Spleen (tissue), 11 donors: Measurements from ENCODE around the gene ZMYM2. TPM values are rescaled to one million over a fixed set of nuclear protein-coding genes. Genes with fewer than 3 reads are reported as not detected.
"Not testable (repeated sequence)": the region's sequence is repeated elsewhere in the genome, so short reads cannot be mapped to it uniquely, and the experiment has no call there.

ENCODE experiments used
- DNase-seq: peaks from one replicate; pipeline ENCODE4 v3.0.0-alpha.2; 2020
- H3K27ac ChIP-seq, 8 donors: fragments of 200-600 bp; sonication (generic) in 7 of 8; 1 replicate in 4 of 8; 2 replicates in 4 of 8; pipeline versions ENCODE4 v1.5.0 to v1.8.0; 2016 to 2021; ENCODE audit warnings: inconsistent platforms in 4 of 8, mild to moderate bottlenecking in 4 of 8, moderate library complexity in 1 of 8
- H3K27me3 ChIP-seq, 7 donors: fragments of 200-600 bp; sonication (generic) in 6 of 7; replicated peaks in 1 of 7; 1 replicate in 4 of 7; 2 replicates in 3 of 7; pipeline versions ENCODE4 v1.5.0 to v1.8.0; 2016 to 2021; ENCODE audit warnings: inconsistent platforms in 3 of 7, mild to moderate bottlenecking in 1 of 7
- H3K36me3 ChIP-seq, 6 donors: fragments of 200-600 bp; sonication (generic) in 5 of 6; 1 replicate in 4 of 6; 2 replicates in 2 of 6; pipeline versions ENCODE4 v1.5.0 to v1.8.0; 2016 to 2021; ENCODE audit warnings: inconsistent platforms in 2 of 6
- H3K4me1 ChIP-seq, 6 donors: fragments of 200-600 bp; sonication (generic) in 5 of 6; 1 replicate in 3 of 6; 2 replicates in 3 of 6; pipeline versions ENCODE4 v1.5.0 to v1.8.0; 2016 to 2021; ENCODE audit warnings: inconsistent platforms in 3 of 6
- H3K4me3 ChIP-seq, 8 donors: fragments of 200-600 bp; sonication (generic) in 7 of 8; 1 replicate in 4 of 8; 2 replicates in 4 of 8; pipeline versions ENCODE4 v1.5.0 to v1.8.0; 2016 to 2021; ENCODE audit warnings: inconsistent platforms in 4 of 8, mild to moderate bottlenecking in 4 of 8, moderate library complexity in 2 of 8
- H3K9me3 ChIP-seq, 8 donors: fragments of 200-600 bp; sonication (generic) in 7 of 8; 1 replicate in 4 of 8; 2 replicates in 4 of 8; pipeline versions ENCODE4 v1.5.0 to v1.8.0; 2016 to 2021; ENCODE audit warnings: inconsistent platforms in 4 of 8
- POLR2A ChIP-seq, 3 donors: fragments of 450-650 bp; IDR thresholded peaks; one replicate each; pipeline ENCODE4 v1.5.1; 2017; ENCODE audit warnings: antibody characterized with exemption in 3 of 3, mild to moderate bottlenecking in 1 of 3
- POLR2AphosphoS5 ChIP-seq, 3 donors: sonication (generic); formaldehyde crosslinking; IDR thresholded peaks; one replicate each; pipeline ENCODE4 v1.5.1; 2017; ENCODE audit warnings: antibody characterized with exemption in 3 of 3
- WGBS, 5 donors: extraction: QIAGEN DNeasy Blood & Tissue Kit in 3 of 5; methylation state at CpG; one replicate each; pipeline versions ENCODE4 v1.1.5 to v1.1.7; 2013 to 2018; 5-methylcytosine and 5-hydroxymethylcytosine counted together
- intact Hi-C: fragments of 100-400 bp; cut with DNase I; formaldehyde crosslinking; loops from one replicate; pipeline ENCODE4 v1.15.0; 2023; ENCODE audit warnings: low total_unique reads
- polyA plus RNA-seq, 3 donors: library from polyadenylated mRNA; stranded (reverse); fragments of 200-250 nt; gene quantifications; one replicate each; pipeline ENCODE4 v1.2.1, GENCODE V29; 2013
- total RNA-seq, 7 donors: library from RNA; depleted of rRNA in 3 of 7; stranded (reverse); fragments of >200 nt in 3 of 7; fragmentation: NEBNext Ultra II Directional in 4 of 7; extraction: Animal tissue kit (Norgen Biotek cat#: 25700) in 4 of 7; gene quantifications; one replicate each; pipeline versions ENCODE4 v1.1.0 to v1.2.1, GENCODE V29; 2016 to 2021
- TF ChIP-seq, protein P1 (sequence below), 11 experiments: fragments of 200-600 bp in 7 of 11; fragments of 450-650 bp in 4 of 11; sonication (generic) in 4 of 11; IDR thresholded peaks in 8 of 11; conservative IDR thresholded peaks in 3 of 11; 1 replicate in 7 of 11; 2 replicates in 4 of 11; pipeline versions ENCODE4 v1.4.0 to v1.8.0; 2016 to 2021; ENCODE audit warnings: antibody characterized with exemption in 11 of 11, inconsistent platforms in 4 of 11, mild to moderate bottlenecking in 1 of 11
- donor health status: healthy with polysubstance abuse.
- donor health status: DM: no; HTN: no; CAD: no; lungs with moderate emphysema.
- donor health status: DM: no; HTN: no; CAD: no.
- donor health status: Bipolar disorder and iron deficiency.
- donor health status: healthy.
- donor health status: DM: no; HTN: no; CAD: no.
- donor health status: DM: yes; HTN: yes; CAD: no.

The ZMYM2 gene
- total and polyA plus RNA-seq, 10 donors = 17.8 to 125 (median 94.6) TPM

- Histone ChIP-seq H3K4me3 (peak overlapping the region in 4 of 8 donors; percentile 80 to 91 (median 86)), H3K27me3 (no peaks in the 10 kb centered on the region), H3K36me3 (peaks cover 0 to 44% (median 3%) of the 10 kb centered on the region in 6 donors), H3K27ac (peak overlapping the region; percentile 36 to 100 (median 99)), H3K4me1 (peaks cover 26 to 69% (median 61%) of the 10 kb centered on the region in 6 donors), H3K9me3 (no peaks in the 10 kb centered on the region)
- WGBS, 5 donors = 52 to 74% (median 62%) methylated on average over 2 of the region's 2 CpGs
- intact Hi-C loops = no loop called here
- TF ChIP-seq, protein P1, sequence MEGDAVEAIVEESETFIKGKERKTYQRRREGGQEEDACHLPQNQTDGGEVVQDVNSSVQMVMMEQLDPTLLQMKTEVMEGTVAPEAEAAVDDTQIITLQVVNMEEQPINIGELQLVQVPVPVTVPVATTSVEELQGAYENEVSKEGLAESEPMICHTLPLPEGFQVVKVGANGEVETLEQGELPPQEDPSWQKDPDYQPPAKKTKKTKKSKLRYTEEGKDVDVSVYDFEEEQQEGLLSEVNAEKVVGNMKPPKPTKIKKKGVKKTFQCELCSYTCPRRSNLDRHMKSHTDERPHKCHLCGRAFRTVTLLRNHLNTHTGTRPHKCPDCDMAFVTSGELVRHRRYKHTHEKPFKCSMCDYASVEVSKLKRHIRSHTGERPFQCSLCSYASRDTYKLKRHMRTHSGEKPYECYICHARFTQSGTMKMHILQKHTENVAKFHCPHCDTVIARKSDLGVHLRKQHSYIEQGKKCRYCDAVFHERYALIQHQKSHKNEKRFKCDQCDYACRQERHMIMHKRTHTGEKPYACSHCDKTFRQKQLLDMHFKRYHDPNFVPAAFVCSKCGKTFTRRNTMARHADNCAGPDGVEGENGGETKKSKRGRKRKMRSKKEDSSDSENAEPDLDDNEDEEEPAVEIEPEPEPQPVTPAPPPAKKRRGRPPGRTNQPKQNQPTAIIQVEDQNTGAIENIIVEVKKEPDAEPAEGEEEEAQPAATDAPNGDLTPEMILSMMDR (IDR thresholded peaks at IDR 0.05 in 8 of 11, conservative IDR thresholded peaks at IDR 0.05 in 3 of 11) = no peak
- no peak for TF ChIP-seq POLR2A (IDR thresholded peaks at IDR 0.05)
- TF ChIP-seq POLR2AphosphoS5 (IDR thresholded peaks at IDR 0.05) = no peak
- no peak for DNase-seq
Observed at GRCh38 chr13:19960653-19960976, 2.1 kb downstream of the ZMYM2 start.

GRCh38 chr13:19961489-19961888 is 3.0 kb downstream of the ZMYM2 start:
- H3K4me3 ChIP-seq = peak overlapping the region in 1 of 8 donors; percentile 91
- H3K36me3 ChIP-seq = peaks cover 0 to 53% (median 11%) of the 10 kb centered on the region in 6 donors
- peaks cover 26 to 77% (median 65%) of the 10 kb centered on the region in 6 donors for H3K4me1 ChIP-seq
- no peak for DNase-seq
- WGBS, 5 donors = 48 to 67% (median 64%) methylated on average over 4 of the region's 4 CpGs
- peak overlapping the region in 6 of 8 donors; percentile 42 to 99 (median 98) for H3K27ac ChIP-seq
- intact Hi-C loops = no loop called here
- no peak for TF ChIP-seq POLR2AphosphoS5 (IDR thresholded peaks at IDR 0.05)
- no peak for TF ChIP-seq POLR2A (IDR thresholded peaks at IDR 0.05)
- TF ChIP-seq, protein P1 (IDR thresholded peaks at IDR 0.05 in 8 of 11, conservative IDR thresholded peaks at IDR 0.05 in 3 of 11) = no peak
- H3K27me3 ChIP-seq = no peaks in the 10 kb centered on the region
- no peaks in the 10 kb centered on the region for H3K9me3 ChIP-seq

DNA sequence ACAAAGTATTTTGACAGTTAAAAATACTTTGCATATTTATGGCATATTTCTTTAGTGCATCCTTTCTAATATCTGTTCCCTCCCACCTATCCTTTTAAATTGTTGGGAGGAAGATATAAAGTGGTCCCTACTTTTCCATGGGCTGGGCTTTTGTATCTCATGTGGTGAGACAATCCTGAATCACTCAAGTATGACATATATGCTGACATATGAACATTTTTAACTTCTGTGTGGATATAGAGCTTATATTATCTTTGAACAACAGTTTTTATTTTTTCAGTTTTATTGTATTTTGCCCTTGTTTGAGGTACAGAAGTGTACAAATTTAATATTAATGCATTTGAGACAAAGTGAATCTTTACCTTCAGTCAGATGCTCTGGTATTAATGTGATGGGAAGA is 3.4 kb downstream of the ZMYM2 start:
- TF ChIP-seq, protein P1 (IDR thresholded peaks at IDR 0.05 in 8 of 11, conservative IDR thresholded peaks at IDR 0.05 in 3 of 11) = no peak
- TF ChIP-seq POLR2A (IDR thresholded peaks at IDR 0.05) (no peak), POLR2AphosphoS5 (IDR thresholded peaks at IDR 0.05) (no peak)
- Histone ChIP-seq H3K4me3 (peak overlapping the region in 1 of 8 donors; percentile 91), H3K4me1 (peaks cover 26 to 78% (median 67%) of the 10 kb centered on the region in 6 donors), H3K27ac (peak overlapping the region in 6 of 8 donors; percentile 42 to 99 (median 98)), H3K27me3 (no peaks in the 10 kb centered on the region), H3K36me3 (peaks cover 0 to 57% (median 14%) of the 10 kb centered on the region in 6 donors), H3K9me3 (no peaks in the 10 kb centered on the region)
- intact Hi-C loops = no loop called here
- no peak for DNase-seq

DNA sequence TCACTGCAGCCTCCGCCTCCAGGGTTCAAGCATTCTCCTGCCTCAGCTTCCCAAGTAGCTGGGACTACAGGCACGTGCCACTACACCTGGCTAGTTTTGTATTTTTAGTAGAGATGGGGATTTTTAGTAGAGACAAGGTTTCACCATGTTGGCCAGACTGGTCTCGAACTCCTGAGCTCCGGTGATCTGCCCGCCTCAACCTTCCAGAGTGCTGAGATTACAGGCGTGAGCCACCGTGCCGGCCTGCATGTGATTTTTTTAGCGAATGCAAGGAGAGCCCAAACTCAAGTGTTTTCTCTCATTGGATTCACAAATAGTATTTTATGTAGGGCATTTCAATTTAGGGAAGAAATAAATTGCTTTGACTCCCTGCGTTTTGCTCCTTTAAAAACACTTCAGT is 4.4 kb downstream of the ZMYM2 start:
- Histone ChIP-seq H3K27me3 (no peaks in the 10 kb centered on the region), H3K36me3 (peaks cover 0 to 67% (median 16%) of the 10 kb centered on the region in 6 donors), H3K4me1 (peaks cover 26 to 85% (median 72%) of the 10 kb centered on the region in 6 donors), H3K4me3 (no peak overlapping the region), H3K9me3 (no peaks in the 10 kb centered on the region), H3K27ac (peak overlapping the region in 1 of 8 donors; percentile 99)
- intact Hi-C loops = no loop called here
- no peak for TF ChIP-seq POLR2A (IDR thresholded peaks at IDR 0.05)
- WGBS, 5 donors = 88 to 92% (median 91%) methylated on average over 10 of the region's 10 CpGs
- no peak for DNase-seq

GRCh38 chr13:19967621-19968020 is 9.1 kb downstream of the ZMYM2 start:
- H3K27ac ChIP-seq = no peak overlapping the region
- no peaks in the 10 kb centered on the region for H3K27me3 ChIP-seq
- no peak for DNase-seq
- intact Hi-C loops = no loop called here
- H3K9me3 ChIP-seq = no peaks in the 10 kb centered on the region
- TF ChIP-seq POLR2A (IDR thresholded peaks at IDR 0.05) (no peak), POLR2AphosphoS5 (IDR thresholded peaks at IDR 0.05) (no peak)
- TF ChIP-seq, protein P1 (IDR thresholded peaks at IDR 0.05 in 8 of 11, conservative IDR thresholded peaks at IDR 0.05 in 3 of 11) = no peak
- H3K4me1 ChIP-seq = peaks cover 3 to 89% (median 71%) of the 10 kb centered on the region in 6 donors
- H3K36me3 ChIP-seq = peaks cover 0 to 92% (median 14%) of the 10 kb centered on the region in 6 donors
- WGBS, 5 donors = 82 to 89% (median 85%) methylated on average over 3 of the region's 3 CpGs
- H3K4me3 ChIP-seq = no peak overlapping the region

DNA sequence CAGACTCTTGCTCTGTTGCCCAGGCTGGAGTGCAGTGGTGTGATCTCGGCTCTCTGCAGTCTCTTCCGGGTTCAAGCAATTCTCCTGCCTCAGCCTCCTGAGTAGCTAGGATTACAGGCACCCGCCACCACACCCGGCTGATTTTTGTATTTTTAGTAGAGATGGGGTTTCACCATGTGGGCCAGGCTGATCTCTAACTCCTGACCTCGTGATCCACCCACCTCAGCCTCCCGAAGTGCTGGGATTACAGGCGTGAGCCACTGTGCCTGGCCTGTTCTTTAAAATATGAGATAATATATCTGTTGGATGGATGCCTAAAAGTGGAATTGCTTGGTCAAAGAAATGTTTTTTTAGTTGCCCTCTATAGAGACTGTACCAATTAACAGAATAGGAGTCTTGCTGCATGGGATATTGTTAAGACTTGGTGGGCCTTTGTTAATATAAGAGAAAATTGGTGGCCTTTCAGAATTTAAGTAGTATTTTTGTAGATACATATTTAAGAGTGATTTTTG is 16.0 kb downstream of the ZMYM2 start:
- H3K36me3 ChIP-seq = peaks cover 0 to 97% (median 19%) of the 10 kb centered on the region in 6 donors
- H3K27ac ChIP-seq, DNase-seq, H3K27me3 ChIP-seq, H3K4me3 ChIP-seq, intact Hi-C loops: not testable (repeated sequence)
- peaks cover 3 to 25% (median 21%) of the 10 kb centered on the region in 8 donors for H3K9me3 ChIP-seq
- peaks cover 0 to 22% (median 10%) of the 10 kb centered on the region in 6 donors for H3K4me1 ChIP-seq
- 86 to 99% (median 96%) methylated on average over 7 of the region's 7 CpGs for WGBS, 5 donors
